HG02852 (cell line): ENCODE measurements around the gene ONECUT1.

ENCODE experiments used
- ATAC-seq: cut with Tn5 transposase; IDR thresholded peaks from one replicate; pipeline ENCODE4 v1.9.1; 2021; ENCODE audit warnings: mild to moderate bottlenecking, moderate library complexity; ENCODE audit not compliant: unreplicated experiment

Gene ONECUT1

DNA sequence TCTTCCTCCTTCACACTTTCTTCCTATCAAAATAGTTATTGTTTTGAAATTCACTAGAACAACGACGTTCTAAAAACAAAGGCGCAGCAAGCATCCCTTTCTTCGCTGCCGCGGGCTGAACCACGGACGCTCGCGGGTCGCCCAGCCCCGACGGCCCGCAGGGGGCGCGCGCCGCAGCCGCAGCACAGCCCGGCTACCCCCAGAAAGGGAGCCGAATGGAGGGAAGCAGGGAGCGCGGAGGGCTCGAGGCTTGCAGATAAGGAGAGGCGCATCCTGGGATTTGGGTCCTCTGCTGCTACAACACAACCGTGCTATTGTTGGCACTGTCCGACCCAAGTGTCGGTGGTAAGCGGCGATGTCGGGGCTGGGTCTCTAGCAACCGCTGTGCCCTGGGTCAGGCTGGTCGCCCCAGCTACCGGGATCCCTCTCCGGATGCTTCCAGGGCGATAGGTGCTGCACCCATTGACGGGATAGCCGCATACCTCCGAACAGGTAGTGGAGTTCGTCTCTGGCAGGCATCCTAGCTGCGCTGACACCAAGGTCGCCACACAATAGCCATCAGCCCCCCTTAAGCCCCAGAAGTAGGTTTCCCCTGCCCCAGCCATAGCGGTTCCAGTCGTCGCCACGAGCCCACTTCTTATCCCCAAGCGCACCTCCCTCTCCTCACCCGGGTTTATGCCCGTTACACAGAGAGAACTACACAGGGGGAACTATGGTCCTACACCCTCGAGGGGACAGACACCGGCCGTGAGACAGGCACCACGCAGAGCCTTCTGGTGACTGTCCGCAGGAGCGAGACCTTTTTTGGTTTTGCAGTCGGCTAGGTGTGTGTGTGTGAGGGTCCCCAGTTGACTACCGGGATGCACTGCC is 6.0 kb downstream of the ONECUT1 start:
- ATAC-seq, result no peak

GRCh38 chr15:52783191-52783829 is 6.8 kb downstream of the ONECUT1 start:
- no peak for ATAC-seq

DNA sequence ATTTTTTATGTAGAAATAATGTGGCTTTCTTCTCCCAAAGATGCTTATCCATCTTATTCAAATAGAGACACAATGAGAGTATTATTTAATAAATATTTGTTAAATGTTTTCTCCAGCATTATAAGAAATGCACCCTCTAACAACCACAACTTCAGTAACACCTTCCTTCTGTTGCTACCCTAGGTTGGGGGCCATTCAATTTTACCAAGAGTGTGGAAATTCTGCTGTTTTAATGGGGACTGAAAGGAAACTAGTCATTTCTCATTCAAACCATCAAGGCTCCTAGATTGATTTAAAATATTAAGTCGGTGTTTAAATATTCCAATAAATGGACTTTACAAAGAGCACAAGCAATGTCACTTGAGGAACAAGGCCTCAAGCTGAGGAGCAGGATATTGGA is 7.6 kb downstream of the ONECUT1 start:
- no peak for ATAC-seq

DNA sequence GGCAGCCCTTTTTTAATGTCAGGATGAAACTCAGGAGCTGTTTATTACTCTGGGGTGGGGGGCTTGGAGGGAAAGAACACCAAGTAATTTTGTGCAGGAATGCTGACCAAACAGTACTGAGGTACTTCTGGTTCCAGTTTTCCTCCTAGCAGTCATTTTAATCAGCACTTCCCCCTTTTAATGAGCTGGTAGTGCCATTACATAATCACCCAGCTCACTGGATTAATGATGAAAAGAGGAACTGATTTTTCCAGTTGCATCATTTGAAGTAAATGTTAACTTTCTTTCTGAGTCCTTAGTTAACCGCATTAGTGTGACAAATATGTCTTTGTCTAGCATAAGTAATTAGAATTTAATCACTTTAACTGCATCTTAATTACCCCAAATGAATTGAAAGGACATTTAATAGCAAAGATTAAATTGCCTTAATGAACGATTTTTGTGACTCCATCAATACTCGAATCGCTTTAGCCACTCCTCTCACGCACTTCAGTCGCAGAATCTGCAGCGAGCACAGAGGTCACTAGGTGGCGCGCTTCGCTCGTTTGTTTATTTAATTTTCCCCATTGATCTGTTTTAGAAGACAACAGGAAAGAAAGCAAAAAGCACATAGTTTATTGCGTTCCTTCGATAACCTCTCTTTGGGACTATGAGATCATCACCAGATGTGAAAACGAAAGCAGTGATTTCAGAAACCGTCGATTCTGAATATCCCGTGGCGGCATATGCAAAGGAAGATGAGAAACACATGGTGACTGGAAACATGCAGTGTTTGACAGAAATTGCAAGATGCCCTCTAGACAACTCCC is 9.8 kb downstream of the ONECUT1 start:
- ATAC-seq, result peak; percentile 63

DNA sequence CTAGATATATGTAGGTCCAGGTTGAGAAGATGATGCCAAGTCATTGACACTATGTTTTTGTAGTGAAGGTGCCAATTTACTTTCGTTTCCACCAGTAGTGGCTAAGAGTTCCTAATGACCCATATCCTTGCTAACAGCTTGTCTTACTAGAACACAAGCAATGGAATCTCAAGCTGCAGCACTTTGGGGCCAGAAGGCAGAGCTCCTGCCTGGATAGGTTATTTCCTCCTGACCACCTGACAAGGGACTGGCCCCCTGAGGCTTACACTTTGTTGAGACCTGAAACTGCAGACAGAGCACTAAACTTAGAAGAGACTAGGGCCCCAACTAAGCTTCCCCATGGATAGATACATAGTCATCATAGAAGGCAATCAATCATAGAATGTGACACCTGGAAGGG is 11.7 kb downstream of the ONECUT1 start:
- ATAC-seq, result no peak

DNA sequence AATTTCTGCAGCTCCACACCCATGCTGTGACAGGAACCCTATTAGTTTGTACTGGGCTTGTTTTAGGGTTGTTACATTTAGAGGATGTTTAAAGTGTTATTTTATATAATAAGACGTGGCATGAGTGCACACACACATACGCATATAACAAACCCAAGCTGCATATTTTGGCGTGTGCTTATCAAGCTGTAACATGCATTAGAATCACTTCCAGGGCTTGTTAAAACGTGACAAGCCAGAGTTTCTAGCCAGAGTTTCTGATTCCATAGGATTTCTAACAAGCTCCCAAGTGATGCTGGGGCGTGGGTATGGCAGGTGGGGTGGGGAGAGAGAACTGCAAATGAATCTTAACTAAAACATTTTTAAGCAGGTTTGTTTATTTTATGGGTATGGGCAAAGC is 17.4 kb downstream of the ONECUT1 start:
- no peak for ATAC-seq

DNA sequence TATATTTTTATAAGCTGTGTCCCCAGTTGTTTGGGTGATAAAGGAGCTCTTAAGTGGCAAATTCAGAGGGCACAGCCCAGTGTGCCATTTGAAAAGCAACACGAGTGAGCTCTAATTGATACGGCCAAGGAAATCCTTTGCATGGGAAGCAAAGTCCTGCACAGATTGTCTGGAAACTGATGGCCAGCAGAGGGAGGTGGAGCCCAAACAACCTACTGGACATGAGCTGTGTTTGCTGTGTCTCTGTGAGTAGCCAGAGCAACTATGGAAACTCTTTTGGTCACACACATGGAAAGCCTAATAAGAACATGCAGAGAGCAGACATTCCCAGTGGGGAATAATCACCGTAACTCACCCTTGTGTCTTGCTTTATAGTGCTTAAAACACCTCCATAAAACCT is 24.4 kb downstream of the ONECUT1 start:
- ATAC-seq, result no peak

DNA sequence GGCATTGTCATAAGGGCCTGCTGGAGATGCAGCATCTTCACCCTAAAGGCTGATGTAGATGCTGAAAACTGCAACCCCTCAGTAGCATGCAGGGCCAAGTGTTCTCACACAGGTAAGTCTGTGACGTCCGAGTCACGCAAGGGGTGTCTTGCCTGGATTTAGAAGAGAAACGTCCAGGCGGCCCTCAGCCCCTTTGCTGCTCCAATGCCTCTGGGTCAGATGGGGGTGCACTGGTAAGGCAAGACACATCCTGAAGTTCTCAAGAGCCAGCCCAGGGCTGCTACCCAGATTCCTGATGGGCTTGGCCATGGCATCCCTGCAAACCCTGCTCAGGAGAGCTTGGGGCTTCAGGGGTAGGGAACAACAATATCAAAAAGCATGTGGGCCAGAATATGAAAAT is 25.4 kb downstream of the ONECUT1 start:
- no peak for ATAC-seq

- ATAC-seq, result no peak
Measured at GRCh38 chr15:52762621-52763020, 27.5 kb downstream of the ONECUT1 start.

GRCh38 chr15:52760562-52760961 is 29.6 kb downstream of the ONECUT1 start:
- no peak for ATAC-seq

DNA sequence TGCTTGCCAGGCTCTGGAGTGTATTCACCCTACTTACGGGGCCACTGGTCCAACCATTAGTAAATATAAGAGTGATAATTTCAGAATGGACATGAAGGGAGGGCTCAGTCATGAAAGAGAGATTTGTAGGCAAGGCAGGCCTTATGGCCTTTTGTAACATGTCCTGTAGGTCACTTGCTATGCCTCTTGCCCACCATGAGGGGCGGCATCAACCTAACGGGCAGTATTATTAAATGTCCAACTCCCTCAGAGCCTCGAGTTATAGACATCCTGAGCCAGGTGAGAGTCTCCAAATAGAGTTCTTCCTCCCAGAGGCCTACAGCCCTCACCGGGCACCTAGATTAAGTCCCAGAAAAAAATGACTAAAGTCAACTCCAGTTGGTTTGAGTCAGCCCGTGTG is 30.2 kb downstream of the ONECUT1 start:
- ATAC-seq, result no peak

- ATAC-seq, result no peak
Measured at GRCh38 chr15:52757496-52757895, 32.6 kb downstream of the ONECUT1 start.

DNA sequence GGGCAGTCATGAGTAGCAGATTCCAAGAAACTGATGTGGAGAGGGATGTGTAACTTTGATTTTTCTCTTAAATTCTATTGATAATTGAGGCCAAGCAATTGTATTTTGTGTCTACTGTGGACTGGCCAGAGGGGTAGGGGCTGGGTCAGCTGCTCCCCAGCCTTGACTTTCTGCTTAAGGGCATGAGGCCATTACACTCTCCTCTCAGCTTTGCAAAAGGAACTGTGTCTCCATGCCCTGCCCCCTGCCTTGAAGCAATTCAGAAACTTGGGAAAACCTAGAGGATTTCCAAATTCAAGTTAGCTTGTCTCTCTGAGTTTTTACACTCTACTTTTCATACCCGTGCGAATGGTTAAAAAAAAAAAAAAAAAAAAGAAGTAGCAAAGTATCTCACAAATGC is 38.6 kb downstream of the ONECUT1 start:
- no peak for ATAC-seq

DNA sequence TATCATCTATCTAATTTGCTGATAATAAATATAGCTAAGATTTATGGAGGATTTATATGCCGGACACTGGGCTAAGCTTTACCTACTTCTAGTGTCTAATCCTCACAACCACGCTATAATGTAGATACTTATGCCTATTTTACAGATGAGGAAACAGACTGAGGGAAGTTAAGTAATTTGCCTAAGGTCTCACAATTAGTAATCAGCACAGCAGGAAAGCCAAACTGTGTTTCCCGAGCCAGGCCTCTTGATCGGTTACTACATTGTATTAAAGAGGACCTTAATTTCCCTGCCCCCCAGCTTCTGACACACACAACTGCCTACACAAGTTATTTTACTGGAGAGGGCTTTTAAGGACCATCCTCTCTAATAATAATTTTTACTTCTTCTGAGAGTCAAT is 40.9 kb downstream of the ONECUT1 start:
- no peak for ATAC-seq

DNA sequence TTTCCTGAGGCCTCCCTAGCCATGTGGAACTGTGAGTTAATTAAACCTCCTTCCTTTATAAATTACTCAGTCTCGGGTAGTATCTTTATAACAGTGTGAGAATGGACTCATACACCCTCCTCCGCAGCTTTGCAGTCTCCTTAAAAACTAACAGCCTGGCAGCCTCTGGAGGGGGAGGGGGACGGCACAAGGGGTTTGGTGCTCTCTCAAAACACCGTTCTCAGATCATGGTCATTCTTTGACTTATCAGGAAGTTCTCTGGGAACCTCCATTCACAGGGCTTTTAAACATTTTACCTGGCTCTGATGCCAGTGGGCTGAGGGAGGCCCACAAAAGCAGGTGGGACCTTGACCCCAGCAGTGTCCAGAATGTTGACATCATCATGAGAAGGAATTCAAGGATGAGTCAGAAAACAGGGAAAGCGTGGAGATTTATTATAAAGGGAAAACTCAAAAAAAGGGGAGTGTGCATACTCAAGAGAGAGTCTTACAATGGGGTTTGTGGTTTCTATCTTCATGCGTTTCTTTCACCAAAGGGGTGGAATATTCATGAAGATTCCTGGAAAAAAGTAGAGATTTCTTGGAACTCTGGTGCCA is 43.9 kb downstream of the ONECUT1 start:
- no peak for ATAC-seq

DNA sequence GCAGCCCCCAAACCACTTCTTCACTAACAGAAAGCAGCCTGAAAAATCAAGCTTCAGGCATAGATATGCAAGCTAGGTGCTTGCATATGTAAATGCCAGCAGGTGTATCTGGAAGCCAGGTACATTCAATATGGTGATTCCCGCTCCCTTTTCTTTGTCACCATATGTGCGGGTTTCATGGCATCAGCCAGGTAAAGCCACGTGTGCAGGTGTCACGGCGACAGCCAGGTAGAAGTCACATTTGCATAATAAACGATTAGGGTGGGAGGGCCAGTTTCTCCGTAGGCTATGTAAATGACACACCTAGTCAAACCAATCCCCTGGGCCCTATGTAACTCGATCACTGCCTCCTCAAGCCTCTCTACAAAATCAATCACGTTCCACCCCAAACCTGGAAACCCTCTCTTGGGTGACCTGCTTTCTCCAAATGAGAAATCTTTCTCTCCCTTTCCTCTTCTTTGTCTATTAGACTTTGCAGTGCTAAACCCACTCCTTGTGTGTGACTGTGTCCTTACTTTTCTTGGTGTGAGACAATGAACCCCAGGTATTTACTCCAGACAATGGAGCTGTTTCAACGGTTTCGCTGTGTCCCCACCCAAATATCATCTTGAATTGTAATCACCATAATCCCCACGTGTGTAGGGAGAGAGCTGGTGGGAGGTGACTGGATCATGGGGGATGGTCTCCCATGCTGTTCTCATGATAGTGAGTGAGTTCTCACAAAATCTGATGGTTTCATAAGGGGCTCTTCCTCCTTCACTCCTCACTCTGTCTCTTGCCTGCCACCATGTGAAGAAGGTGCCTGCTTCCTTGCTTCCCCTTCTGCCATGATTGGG is 44.6 kb downstream of the ONECUT1 start:
- ATAC-seq, result no peak

GRCh38 chr15:52738311-52738710 is 51.8 kb downstream of the ONECUT1 start:
- no peak for ATAC-seq

DNA sequence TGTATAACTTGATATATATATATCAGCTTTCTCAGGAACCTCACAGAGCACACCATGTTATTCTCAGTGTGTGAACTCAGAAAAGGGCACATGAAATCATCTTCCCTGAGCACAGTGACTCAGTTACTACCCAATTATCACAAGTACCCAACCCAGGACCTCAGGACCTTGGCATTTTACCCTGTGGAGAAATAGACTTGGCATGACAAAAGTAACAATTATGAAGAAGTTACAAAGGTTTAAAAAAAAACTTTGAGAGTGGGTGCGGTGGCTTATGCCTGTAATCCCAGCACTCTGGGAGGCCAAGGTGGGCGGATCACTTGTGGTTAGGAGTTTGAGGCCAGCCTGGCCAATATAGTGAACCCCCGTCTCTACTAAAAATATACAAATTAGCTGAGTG is 52.4 kb downstream of the ONECUT1 start:
- no peak for ATAC-seq

- peak; percentile 72 for ATAC-seq
Measured at GRCh38 chr15:52735231-52736089, 54.7 kb downstream of the ONECUT1 start.
